Fibroblast of skin of left quadriceps (primary cell): ENCODE measurements around the gene SMIM14.
"Not testable (repeated sequence)": the region's sequence is repeated elsewhere in the genome, so short reads cannot be mapped to it uniquely, and the experiment has no call there.

Experiments
- DNase-seq, 2 experiments: peaks; one replicate each; pipeline ENCODE4 v3.0.0-alpha.2; 2013; ENCODE audit warnings: low read depth in 2 of 2

SMIM14 gene

GRCh38 chr4:39648213-39648612 is 9.5 kb upstream of the SMIM14 start:
- no peak for DNase-seq

- DNase-seq, result no peak
Measured at GRCh38 chr4:39642885-39643552, 4.4 kb upstream of the SMIM14 start.

DNA sequence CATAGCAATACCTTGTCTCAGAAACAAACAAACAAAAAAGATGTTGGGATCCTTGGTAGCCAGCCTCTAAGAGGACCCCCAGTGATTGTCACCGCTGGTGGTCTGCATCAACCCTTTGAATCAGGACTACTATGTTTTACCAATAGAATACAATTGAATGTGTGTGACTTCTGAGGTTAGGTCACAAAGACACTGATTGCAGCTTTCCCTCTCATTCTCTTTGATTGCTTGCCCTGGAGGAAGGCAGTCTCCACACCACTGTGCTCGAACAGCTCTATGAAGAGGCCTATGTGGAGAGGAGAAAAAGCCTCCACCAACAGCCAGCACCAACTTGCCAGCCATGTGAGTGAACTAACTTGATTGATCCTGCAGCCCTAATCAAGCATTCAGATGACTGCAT is 2.8 kb upstream of the SMIM14 start:
- no peak for DNase-seq

GRCh38 chr4:39637586-39638353 is 895 bp downstream of the SMIM14 start:
- no peak for DNase-seq

DNA sequence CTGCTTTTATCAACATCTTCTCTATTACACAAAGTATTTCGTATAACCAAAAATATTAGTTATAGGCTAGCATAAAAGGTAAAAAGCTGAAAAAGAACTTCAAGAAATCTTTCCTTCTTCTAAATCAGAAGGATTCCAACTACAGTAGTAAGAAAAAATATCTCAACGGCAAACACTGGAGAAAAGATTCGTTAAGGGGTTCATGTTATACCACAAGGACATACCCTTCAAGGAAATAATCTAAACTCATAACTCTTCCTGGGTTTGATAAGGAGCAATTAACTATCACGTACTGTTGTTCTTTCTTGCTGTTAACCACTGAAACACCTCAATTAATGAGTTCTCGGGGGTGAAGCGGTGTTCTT is 1.5 kb downstream of the SMIM14 start:
- DNase-seq, result no peak

DNA sequence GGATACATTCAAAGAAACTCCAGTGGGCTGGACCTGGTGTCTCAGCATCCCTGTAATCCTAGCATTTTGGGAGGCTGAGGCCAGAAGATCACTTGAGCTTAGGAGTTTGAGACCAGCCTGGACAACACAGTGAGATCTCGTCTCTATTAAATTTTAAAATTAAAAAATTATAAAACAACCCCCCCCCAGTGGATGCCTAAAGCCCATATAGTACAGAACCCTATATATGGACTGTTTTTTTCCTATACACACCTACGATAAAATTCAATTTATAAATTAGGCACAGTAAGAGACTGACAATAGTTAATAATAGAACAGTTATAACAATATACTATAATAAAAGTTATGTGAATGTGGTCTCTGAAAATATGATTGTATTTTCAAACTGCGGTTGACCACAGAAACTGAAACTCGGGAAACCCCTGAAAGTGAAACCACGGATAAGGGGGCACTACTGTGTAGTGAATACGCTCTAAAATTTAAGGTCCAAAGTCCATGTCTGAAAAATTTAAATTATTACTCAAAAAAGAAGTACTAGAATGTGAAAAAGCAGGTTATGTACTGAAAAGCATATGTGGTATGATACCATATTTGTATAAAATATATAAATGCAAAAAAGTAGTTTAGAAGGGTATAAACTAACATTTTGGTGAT is 2.0 kb downstream of the SMIM14 start:
- no peak for DNase-seq

GRCh38 chr4:39635023-39635422 is 3.6 kb downstream of the SMIM14 start:
- DNase-seq, result no peak

- DNase-seq, result no peak
Measured at GRCh38 chr4:39631700-39632079, 7.0 kb downstream of the SMIM14 start.

DNA sequence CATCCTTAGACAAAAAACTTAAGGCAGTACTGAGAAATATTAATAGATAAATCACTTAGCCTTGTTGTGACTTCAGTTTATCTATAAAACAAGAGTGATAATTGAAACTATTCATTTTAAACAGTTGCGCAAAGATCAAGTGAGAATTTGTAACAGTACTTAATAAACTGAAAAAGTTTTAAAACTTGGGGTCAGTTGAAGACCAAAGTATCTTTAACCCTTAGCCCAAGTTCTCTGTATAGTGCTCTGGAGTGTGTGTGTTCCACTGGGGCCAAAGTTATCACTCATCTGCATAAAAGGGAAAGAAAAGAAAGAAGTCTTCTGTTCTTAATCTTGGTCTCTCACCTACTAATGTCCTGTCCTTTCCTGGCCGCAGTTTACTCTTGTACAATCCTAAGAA is 11.3 kb downstream of the SMIM14 start:
- DNase-seq, result no peak

DNA sequence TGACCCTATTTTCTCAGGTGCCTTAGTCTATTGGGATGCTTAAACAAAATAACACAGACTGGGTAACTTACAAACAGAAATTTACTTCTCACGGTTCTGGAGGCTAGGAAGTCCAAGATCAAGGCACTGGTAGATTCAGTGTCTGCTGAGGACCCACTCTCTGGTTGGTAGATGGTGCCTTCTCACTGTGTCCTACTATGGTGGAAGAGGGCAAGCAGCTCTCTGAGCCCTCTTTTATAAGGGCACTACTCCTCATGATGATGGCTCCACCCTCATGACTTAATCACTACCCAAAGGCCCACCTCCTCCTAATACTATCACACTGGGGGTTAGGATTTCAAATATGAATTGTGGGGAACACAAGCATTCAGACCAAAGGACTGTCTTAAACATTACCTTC is 11.8 kb downstream of the SMIM14 start:
- DNase-seq, result no peak

- DNase-seq, result no peak
Measured at GRCh38 chr4:39626261-39626660, 12.4 kb downstream of the SMIM14 start.

GRCh38 chr4:39621582-39621981 is 17.1 kb downstream of the SMIM14 start:
- no peak for DNase-seq

- no peak for DNase-seq
Measured at GRCh38 chr4:39620551-39621313, 17.9 kb downstream of the SMIM14 start.

- DNase-seq, result no peak
Measured at GRCh38 chr4:39617534-39617933, 21.1 kb downstream of the SMIM14 start.

- no peak for DNase-seq
Measured at GRCh38 chr4:39616651-39617050, 22.0 kb downstream of the SMIM14 start.

GRCh38 chr4:39616112-39616511 is 22.6 kb downstream of the SMIM14 start:
- DNase-seq, result not testable (repeated sequence)

- DNase-seq, result no peak
Measured at GRCh38 chr4:39614487-39615162, 24.0 kb downstream of the SMIM14 start.

DNA sequence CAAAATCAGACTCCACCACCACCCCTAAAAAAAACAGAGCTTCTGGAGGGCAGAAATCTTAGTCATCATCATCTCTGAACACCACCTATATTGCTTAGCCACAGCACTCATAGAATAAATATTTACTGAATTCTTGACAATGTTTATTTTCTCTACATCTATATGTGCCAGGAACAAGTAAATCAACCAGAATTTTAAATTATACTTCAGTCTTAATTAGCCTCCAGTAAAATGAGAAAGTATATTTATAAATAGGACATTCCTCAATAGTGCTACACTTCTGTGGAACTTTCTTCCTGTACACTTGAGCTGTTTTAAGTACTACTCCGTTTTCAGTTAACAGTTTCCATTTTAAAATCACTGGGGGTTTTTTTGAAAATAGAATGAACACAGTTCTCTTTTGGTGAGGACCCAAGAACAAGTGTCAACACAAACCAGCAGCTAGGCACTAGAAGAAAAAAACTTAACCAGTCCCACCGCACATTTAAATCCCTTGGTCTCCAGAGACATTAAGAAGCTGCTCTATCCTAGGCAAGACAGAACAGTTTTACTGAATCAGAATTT is 25.5 kb downstream of the SMIM14 start:
- DNase-seq, result no peak

DNA sequence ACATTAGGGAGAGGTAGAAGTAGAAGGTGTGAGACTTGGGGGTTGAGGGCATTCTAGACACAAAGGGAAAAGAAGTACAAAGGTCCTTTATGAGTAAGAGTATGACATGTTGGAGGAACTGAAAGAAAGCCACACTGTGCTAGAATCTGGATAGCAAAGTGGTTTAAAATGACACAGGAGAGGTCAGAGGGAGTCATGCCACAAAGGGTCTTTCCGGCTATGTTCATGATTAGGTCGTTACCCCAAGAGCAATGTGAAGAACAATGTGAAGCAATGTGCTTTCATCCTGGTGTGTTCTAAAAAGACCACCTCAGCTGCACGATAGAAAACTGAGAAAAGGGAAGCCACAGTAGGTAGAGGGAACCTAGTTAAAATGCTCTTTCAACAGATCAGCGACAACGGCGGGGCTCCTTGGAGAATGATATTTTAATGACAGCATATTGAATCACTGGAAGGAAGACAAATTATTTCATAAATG is 29.2 kb downstream of the SMIM14 start:
- no peak for DNase-seq

DNA sequence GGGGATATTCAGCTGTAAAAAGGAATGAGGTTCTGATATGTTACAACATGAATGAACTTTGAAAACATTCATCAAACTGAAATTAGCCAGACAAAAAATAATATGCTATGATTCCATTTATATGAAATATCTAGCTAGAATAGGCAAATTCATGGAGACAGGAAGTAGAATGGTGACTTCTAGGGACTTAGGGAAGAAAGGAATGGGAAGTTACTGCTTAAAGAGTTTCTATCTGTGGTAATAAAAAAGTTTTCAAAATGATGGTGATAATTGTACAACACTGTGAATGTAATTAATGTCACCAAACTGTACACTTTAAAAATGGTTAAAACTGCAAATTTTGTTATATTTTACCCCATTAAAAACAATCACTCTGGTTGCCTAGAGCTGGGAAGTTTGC is 30.2 kb downstream of the SMIM14 start:
- no peak for DNase-seq

- DNase-seq, result no peak
Measured at GRCh38 chr4:39606747-39607146, 31.9 kb downstream of the SMIM14 start.
